Lung (tissue), 12 donors: Measurements from ENCODE around the gene ZC3H18. TPM values are rescaled to one million over a fixed set of nuclear protein-coding genes. Genes with fewer than 3 reads are reported as not detected.

ENCODE experiments used
- ATAC-seq: fragments of 200-7000 bp; cut with Tn5 transposase; one replicate; pipeline ENCODE4 v1.9.1; 2020; ENCODE audit warnings: moderate number of reproducible peaks; ENCODE audit not compliant: insufficient read depth, low FRiP score
- DNase-seq, 3 donors: peaks; one replicate each; pipeline ENCODE4 v3.0.0-alpha.2; 2013 to 2017
- H3K27ac ChIP-seq, 2 donors: one replicate each; pipeline ENCODE4 v1.5.1; 2013; ENCODE audit warnings: mild to moderate bottlenecking in 2 of 2, moderate library complexity in 2 of 2, control low read depth in 1 of 2, inconsistent platforms in 1 of 2, low read depth in 1 of 2, low read length in 1 of 2
- H3K27me3 ChIP-seq, 3 donors: one replicate each; pipeline ENCODE4 v1.5.1; 2013; ENCODE audit warnings: low read length in 2 of 3; ENCODE audit not compliant: control insufficient read depth in 3 of 3, insufficient read depth in 3 of 3
- H3K36me3 ChIP-seq, 4 donors: one replicate each; pipeline ENCODE4 v1.5.1; 2013; ENCODE audit warnings: low read length in 4 of 4, mild to moderate bottlenecking in 1 of 4, moderate library complexity in 1 of 4; ENCODE audit not compliant: control insufficient read depth in 4 of 4, insufficient read depth in 4 of 4
- H3K4me1 ChIP-seq, 5 donors: one replicate each; pipeline ENCODE4 v1.5.1; 2013; ENCODE audit warnings: low read length in 5 of 5, mild to moderate bottlenecking in 2 of 5, moderate library complexity in 1 of 5; ENCODE audit not compliant: control insufficient read depth in 5 of 5, insufficient read depth in 5 of 5
- H3K4me3 ChIP-seq: one replicate; pipeline ENCODE4 v1.5.1; 2013; ENCODE audit warnings: mild to moderate bottlenecking, control low read depth, moderate library complexity
- H3K9ac ChIP-seq, 2 donors: one replicate each; pipeline ENCODE4 v1.5.1; 2013; ENCODE audit warnings: low read length in 2 of 2, control low read depth in 1 of 2; ENCODE audit not compliant: insufficient read depth in 1 of 2
- H3K9me3 ChIP-seq, 4 donors: one replicate each; pipeline ENCODE4 v1.5.1; 2013; ENCODE audit warnings: low read length in 3 of 4, mild to moderate bottlenecking in 1 of 4, moderate library complexity in 1 of 4; ENCODE audit not compliant: control insufficient read depth in 4 of 4, insufficient read depth in 3 of 4
- CTCF ChIP-seq: IDR thresholded peaks from 2 replicates; pipeline ENCODE4 v1.5.1; 2012; ENCODE audit warnings: mild to moderate bottlenecking; ENCODE audit errors: control extremely low read depth, extremely low read depth
- WGBS, 2 donors: extraction: QIAGEN DNeasy Blood & Tissue Kit; methylation state at CpG; one replicate each; pipeline ENCODE4 v1.1.7; 2013; 5-methylcytosine and 5-hydroxymethylcytosine counted together
- polyA plus RNA-seq, 2 donors: library from polyadenylated mRNA; stranded (reverse); fragments of 200-250 nt; gene quantifications; one replicate each; pipeline ENCODE4 v1.2.1, GENCODE V29; 2013
- total RNA-seq, 2 donors: library from RNA; depleted of rRNA in 1 of 2; stranded (reverse); fragments of >200 nt in 1 of 2; gene quantifications; one replicate each; pipeline ENCODE4 v1.2.1, GENCODE V29; 2014 to 2021
- donor health status: control.
- donor health status: control.
- donor health status: Bipolar disorder and iron deficiency.
- donor health status: healthy.
- donor health status: DM: yes; HTN: yes; CAD: no.

Gene ZC3H18
- total and polyA plus RNA-seq, 4 donors: 21.2 to 44.0 (median 28.6) TPM

GRCh38 chr16:88653596-88654362 is 83.6 kb downstream of the ZC3H18 start:
- Histone ChIP-seq H3K9ac (no peak overlapping the region), H3K27me3 (no peaks in the 10 kb centered on the region), H3K4me1 (peaks cover 0 to 14% (median 6%) of the 10 kb centered on the region in 5 donors), H3K9me3 (no peaks in the 10 kb centered on the region), H3K27ac (no peak overlapping the region), H3K4me3 (no peak overlapping the region), H3K36me3 (peaks cover 0 to 60% (median 8%) of the 10 kb centered on the region in 4 donors)
- no peak for TF ChIP-seq CTCF
- no peak for ATAC-seq
- DNase-seq: no peak
- 86 to 87% methylated on average over 32 of the region's 32 CpGs for WGBS, 2 donors

GRCh38 chr16:88654363-88655052 is 84.3 kb downstream of the ZC3H18 start:
- peaks cover 0 to 60% (median 8%) of the 10 kb centered on the region in 4 donors for H3K36me3 ChIP-seq

GRCh38 chr16:88655053-88655732 is 85.0 kb downstream of the ZC3H18 start:
- DNase-seq: no peak
- Histone ChIP-seq H3K9ac (no peak overlapping the region), H3K27ac (no peak overlapping the region), H3K4me3 (no peak overlapping the region), H3K36me3 (peaks cover 0 to 60% (median 8%) of the 10 kb centered on the region in 4 donors), H3K9me3 (no peaks in the 10 kb centered on the region), H3K27me3 (no peaks in the 10 kb centered on the region), H3K4me1 (peaks cover 0 to 12% (median 0%) of the 10 kb centered on the region in 5 donors)
- WGBS, 2 donors: 96 to 97% methylated on average over 50 of the region's 50 CpGs
- no peak for TF ChIP-seq CTCF
- ATAC-seq: no peak

More at GRCh38 chr16:88654363-88655052, 84.3 kb downstream of the ZC3H18 start:
- 88 to 89% methylated on average over 28 of the region's 28 CpGs for WGBS, 2 donors
- ATAC-seq: no peak
- Histone ChIP-seq H3K27me3 (no peaks in the 10 kb centered on the region), H3K9me3 (no peaks in the 10 kb centered on the region), H3K4me1 (peaks cover 0 to 15% (median 3%) of the 10 kb centered on the region in 5 donors), H3K27ac (no peak overlapping the region), H3K4me3 (no peak overlapping the region), H3K9ac (no peak overlapping the region)
- no peak for DNase-seq
- no peak for TF ChIP-seq CTCF
